ENCODE measurements around the gene CABLES1. TPM values are rescaled to one million over a fixed set of nuclear protein-coding genes. Genes with fewer than 3 reads are reported as not detected.

The CABLES1 gene
- total RNA-seq, 4 donors from 2014 or later: 0.58 to 1.6 (median 1.3) TPM

DNA sequence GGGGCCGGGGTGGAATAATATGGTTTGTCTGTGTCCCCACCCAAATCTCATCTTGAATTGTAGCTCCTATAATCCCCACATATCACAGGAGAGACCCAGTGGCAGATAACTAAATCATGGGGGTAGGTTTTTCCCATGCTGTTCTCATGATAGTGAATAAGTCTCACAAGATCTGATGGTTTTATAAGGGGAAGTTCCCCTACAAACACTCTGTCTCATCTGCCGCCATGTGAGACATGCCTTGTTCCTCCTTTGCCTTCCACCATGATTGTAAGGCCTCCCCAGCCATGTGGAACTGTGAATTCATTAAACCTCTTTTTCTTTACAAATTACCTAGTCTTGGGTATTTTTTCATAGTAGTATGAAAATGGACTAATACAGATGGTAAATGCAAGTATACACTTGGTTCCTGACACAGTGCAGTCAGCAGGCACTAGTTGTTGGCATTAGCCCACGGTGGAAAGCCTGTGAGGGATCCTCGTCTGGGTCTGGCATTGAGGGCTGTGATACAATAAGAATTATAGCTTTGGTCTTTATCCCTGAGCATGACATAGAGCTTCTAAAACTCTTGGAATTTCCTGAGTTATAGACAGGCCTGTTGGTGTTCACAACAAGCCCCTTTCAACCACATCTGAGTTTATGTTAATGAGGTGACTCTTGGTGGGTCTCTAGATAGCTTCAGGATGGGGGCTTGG lies 135.8 kb downstream of the CABLES1 start:
- H3K27ac ChIP-seq: no peak overlapping the region
- in situ Hi-C loops (cut with MboI; ENCODE audit: low sequenced_read_pairs in 4 of 4): no loop called here
- TF ChIP-seq POLR2A (IDR thresholded peaks at IDR 0.05): no peak
- TF ChIP-seq, protein P1, sequence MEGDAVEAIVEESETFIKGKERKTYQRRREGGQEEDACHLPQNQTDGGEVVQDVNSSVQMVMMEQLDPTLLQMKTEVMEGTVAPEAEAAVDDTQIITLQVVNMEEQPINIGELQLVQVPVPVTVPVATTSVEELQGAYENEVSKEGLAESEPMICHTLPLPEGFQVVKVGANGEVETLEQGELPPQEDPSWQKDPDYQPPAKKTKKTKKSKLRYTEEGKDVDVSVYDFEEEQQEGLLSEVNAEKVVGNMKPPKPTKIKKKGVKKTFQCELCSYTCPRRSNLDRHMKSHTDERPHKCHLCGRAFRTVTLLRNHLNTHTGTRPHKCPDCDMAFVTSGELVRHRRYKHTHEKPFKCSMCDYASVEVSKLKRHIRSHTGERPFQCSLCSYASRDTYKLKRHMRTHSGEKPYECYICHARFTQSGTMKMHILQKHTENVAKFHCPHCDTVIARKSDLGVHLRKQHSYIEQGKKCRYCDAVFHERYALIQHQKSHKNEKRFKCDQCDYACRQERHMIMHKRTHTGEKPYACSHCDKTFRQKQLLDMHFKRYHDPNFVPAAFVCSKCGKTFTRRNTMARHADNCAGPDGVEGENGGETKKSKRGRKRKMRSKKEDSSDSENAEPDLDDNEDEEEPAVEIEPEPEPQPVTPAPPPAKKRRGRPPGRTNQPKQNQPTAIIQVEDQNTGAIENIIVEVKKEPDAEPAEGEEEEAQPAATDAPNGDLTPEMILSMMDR (IDR thresholded peaks at IDR 0.05 in 4 of 5, conservative IDR thresholded peaks at IDR 0.05 in 1 of 5): no peak
- DNase-seq: no peak
- H3K4me3 ChIP-seq: no peak overlapping the region
- ATAC-seq: no peak
- no peaks in the 10 kb centered on the region for H3K9me3 ChIP-seq
- H3K36me3 ChIP-seq: no peaks in the 10 kb centered on the region
- H3K4me1 ChIP-seq: no peaks in the 10 kb centered on the region
- intact Hi-C loops (cut with DNase I; ENCODE audit: low total_unique reads): no loop called here
- H3K27me3 ChIP-seq: no peaks in the 10 kb centered on the region

DNA sequence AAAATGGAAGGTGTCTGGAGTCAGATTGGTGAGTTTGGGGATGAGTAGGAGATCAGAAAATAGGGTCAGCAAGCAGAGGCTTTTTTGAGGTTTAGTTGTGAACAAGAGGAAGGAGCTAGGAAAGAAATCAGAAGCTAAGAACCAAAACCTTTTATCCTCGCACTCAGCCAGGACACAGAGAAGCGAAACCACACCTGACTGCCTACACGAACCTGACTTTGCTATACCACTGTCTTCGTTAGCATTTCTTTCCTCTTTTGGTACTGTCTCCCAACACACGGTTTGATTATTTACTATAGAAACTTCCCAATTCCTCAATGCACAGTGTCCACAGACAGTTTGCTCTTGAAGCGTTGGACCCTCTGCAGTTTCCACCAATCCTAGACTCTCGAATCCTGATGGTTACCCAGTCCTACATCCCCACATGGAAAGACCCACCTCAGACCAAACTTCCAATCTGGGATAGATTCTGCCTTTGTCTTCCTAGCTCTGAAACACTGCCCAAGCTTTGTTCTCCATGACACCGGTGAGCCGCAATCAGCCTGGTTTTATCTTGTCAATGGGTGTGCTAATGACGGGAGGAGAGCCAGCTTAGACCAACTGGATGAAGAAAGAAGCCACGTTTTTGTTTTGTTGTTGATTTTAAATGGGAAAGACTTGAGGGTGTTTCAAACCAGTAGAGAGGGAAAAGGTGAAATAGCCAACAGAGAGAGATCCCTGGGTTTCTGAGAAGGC lies 137.4 kb downstream of the CABLES1 start:
- Histone ChIP-seq H3K27ac (no peak overlapping the region), H3K27me3 (no peaks in the 10 kb centered on the region), H3K9me3 (no peaks in the 10 kb centered on the region), H3K4me1 (no peaks in the 10 kb centered on the region), H3K4me3 (no peak overlapping the region), H3K36me3 (no peaks in the 10 kb centered on the region)
- DNase-seq (no peak), ATAC-seq (no peak)
- TF ChIP-seq, protein P1 (IDR thresholded peaks at IDR 0.05 in 4 of 5, conservative IDR thresholded peaks at IDR 0.05 in 1 of 5): no peak
- no peak for TF ChIP-seq POLR2A (IDR thresholded peaks at IDR 0.05)
- in situ Hi-C loops (cut with MboI; ENCODE audit: low sequenced_read_pairs in 4 of 4) (no loop called here), intact Hi-C loops (cut with DNase I; ENCODE audit: low total_unique reads) (no loop called here)

DNA sequence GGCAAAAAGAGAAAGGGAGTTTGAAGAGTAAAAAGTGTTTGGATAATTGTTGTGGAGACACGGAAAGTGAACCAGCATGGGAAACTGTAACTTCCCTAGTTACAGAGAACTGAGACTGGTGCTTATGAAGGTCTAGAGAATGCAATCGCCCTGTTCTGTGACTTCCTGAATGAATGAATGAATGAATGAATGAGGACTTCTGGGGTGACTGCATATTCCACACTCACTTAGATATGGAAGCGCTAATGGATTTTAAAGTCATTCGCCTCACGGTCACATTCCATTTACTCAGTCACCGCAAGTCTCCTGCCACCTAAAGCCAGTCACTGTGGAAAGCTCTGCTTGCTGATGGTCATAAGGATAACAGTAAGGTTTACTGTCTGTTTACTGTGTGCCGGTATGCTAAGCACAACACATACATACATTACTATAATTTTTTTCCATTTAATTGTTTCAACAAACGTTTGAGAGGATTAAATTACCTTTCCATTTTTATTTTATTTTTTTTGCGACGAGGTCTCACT lies 138.2 kb downstream of the CABLES1 start:
- TF ChIP-seq POLR2A (IDR thresholded peaks at IDR 0.05): no peak
- TF ChIP-seq, protein P1 (IDR thresholded peaks at IDR 0.05 in 4 of 5, conservative IDR thresholded peaks at IDR 0.05 in 1 of 5): no peak
- no peak for DNase-seq
- in situ Hi-C loops (cut with MboI; ENCODE audit: low sequenced_read_pairs in 4 of 4): no loop called here
- Histone ChIP-seq H3K36me3 (no peaks in the 10 kb centered on the region), H3K9me3 (no peaks in the 10 kb centered on the region), H3K4me1 (no peaks in the 10 kb centered on the region), H3K27ac (no peak overlapping the region), H3K27me3 (no peaks in the 10 kb centered on the region), H3K4me3 (no peak overlapping the region)
- intact Hi-C loops (cut with DNase I; ENCODE audit: low total_unique reads): no loop called here
- no peak for ATAC-seq

DNA sequence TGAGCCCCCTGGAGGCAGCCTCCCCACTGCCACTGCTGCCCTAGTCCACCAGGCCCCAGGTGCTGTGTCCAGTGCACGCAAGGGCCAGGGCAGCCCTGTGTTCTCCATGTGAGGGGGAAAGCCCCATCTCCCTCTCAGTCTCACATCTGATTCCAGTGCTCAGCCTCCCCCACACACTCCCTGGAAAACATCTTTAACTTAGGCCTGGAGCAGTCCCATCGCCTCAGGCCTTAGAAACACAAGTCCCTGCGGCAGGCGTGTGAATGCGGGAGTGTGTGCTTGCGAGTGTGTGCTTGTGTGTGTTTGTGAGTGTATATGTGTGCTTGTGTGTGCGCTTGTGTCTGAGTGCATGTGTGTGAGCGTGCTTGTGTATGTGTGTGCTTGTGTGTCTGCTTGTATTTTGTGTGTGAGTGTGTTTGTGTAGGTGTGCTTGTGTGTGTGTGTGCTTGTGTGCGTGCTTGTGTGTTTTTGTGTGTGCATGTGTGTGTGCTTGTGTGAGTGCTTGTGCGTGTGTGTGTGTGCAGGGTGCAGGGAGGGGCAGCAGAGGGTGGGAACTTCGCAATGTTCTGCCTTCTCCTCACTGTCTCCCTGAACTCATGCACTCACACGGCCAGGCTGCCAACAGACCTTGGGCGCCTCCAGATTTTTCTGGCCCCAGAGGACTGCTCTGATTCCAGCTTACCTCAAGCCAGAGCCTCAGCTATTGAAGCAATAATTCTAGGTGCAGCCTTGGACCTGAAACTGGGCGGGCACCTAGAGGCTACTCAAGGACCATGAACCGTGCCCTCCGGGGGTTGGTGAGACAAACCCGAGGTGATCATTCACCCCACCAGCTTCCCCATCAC lies 139.6 kb downstream of the CABLES1 start:
- no peak for TF ChIP-seq POLR2A (IDR thresholded peaks at IDR 0.05)
- TF ChIP-seq, protein P1 (IDR thresholded peaks at IDR 0.05 in 4 of 5, conservative IDR thresholded peaks at IDR 0.05 in 1 of 5): no peak
- intact Hi-C loops (cut with DNase I; ENCODE audit: low total_unique reads): no loop called here
- H3K36me3 ChIP-seq: no peaks in the 10 kb centered on the region
- DNase-seq (no peak), ATAC-seq (no peak)
- in situ Hi-C loops (cut with MboI; ENCODE audit: low sequenced_read_pairs in 4 of 4): no loop called here
- no peaks in the 10 kb centered on the region for H3K4me1 ChIP-seq
- no peak overlapping the region for H3K27ac ChIP-seq
- no peaks in the 10 kb centered on the region for H3K9me3 ChIP-seq
- no peaks in the 10 kb centered on the region for H3K27me3 ChIP-seq
- no peak overlapping the region for H3K4me3 ChIP-seq
